SK-MEL-5 (cell line): ENCODE data around the gene SLC5A10. TPM values are rescaled to one million over a fixed set of nuclear protein-coding genes. Genes with fewer than 3 reads are reported as not detected.
A peak's percentile ranks its signal among the peaks of the same experiment; 100 is the strongest.
"Not testable (repeated sequence)": the region's sequence is repeated elsewhere in the genome, so short reads cannot be mapped to it uniquely, and the experiment has no call there.

Experiments
- DNase-seq: peaks from one replicate; pipeline ENCODE4 v3.0.0-alpha.2; 2016; ENCODE audit warnings: low read depth, low spot score
- in situ Hi-C: cut with HindIII; loops from 2 replicates; pipeline ENCODE4 v1.10.0; 2016; ENCODE audit warnings: low sequenced_read_pairs, high pct_unique_total_duplicates, low pct_unique_long_range_greater_than_20kb
- polyA plus RNA-seq, 2 experiments: library from polyadenylated mRNA; depleted of rRNA; stranded (reverse); fragments of >200 nt; gene quantifications; 2 replicates each; pipeline ENCODE4 v1.2.3, GENCODE V29; 2015
- total RNA-seq: library from RNA; depleted of rRNA; stranded (reverse); fragments of >200 nt; shearing (Covaris generic); gene quantifications from 2 replicates; pipeline ENCODE4 v1.2.3, GENCODE V29; 2014; rRNA removed

SLC5A10 gene
- 0.11 TPM in 1 of 2 replicates, not detected in the other for total RNA-seq
- not detected in 2 replicates for polyA plus RNA-seq (2015; cell fraction: cytosol; rRNA removed)
- polyA plus RNA-seq (2015; cell fraction: nucleus; rRNA removed) = 1.6 TPM in 1 of 2 replicates, not detected in the other

- peak; percentile 25 for DNase-seq
- in situ Hi-C loops = no loop called here
Measured at GRCh38 chr17:18951941-18952842, at the start of gene SLC5A10. SLC5A10 (plus strand) TSS chr17:18952165; CDS start chr17:18952206, 41 bp downstream.

- DNase-seq = no peak
- in situ Hi-C loops = no loop called here
Measured at GRCh38 chr17:18904482-18904881, 47.5 kb upstream of the SLC5A10 start.

GRCh38 chr17:18905226-18905625 is 46.7 kb upstream of the SLC5A10 start:
- in situ Hi-C loops = no loop called here

GRCh38 chr17:18910326-18910725 is 41.6 kb upstream of the SLC5A10 start:
- in situ Hi-C loops = no loop called here
- no peak for DNase-seq

More at GRCh38 chr17:18905226-18905625, 46.7 kb upstream of the SLC5A10 start:
- DNase-seq = no peak

GRCh38 chr17:18910881-18911280 is 41.1 kb upstream of the SLC5A10 start:
- no peak for DNase-seq
- in situ Hi-C loops = no loop called here

GRCh38 chr17:18916816-18917500 is 35.0 kb upstream of the SLC5A10 start:
- DNase-seq = peak; percentile 52
- in situ Hi-C loops = no loop called here

GRCh38 chr17:18917506-18918032 is 34.4 kb upstream of the SLC5A10 start:
- DNase-seq = no peak
- in situ Hi-C loops = no loop called here

- in situ Hi-C loops = no loop called here
- DNase-seq = no peak
Measured at GRCh38 chr17:18919963-18920362, 32.0 kb upstream of the SLC5A10 start.

- in situ Hi-C loops = no loop called here
- DNase-seq = no peak
Measured at GRCh38 chr17:18920911-18921441, 31.0 kb upstream of the SLC5A10 start.

- in situ Hi-C loops = no loop called here
- no peak for DNase-seq
Measured at GRCh38 chr17:18921485-18921884, 30.5 kb upstream of the SLC5A10 start.

- DNase-seq = no peak
- in situ Hi-C loops = no loop called here
Measured at GRCh38 chr17:18921912-18922451, 30.0 kb upstream of the SLC5A10 start.

- in situ Hi-C loops, DNase-seq: not testable (repeated sequence)
Measured at GRCh38 chr17:18922596-18922995, 29.4 kb upstream of the SLC5A10 start.

GRCh38 chr17:18925187-18925586 is 26.8 kb upstream of the SLC5A10 start:
- DNase-seq = no peak
- in situ Hi-C loops = no loop called here

- peak; percentile 38 for DNase-seq
- in situ Hi-C loops = no loop called here
Measured at GRCh38 chr17:18928628-18929125, 23.3 kb upstream of the SLC5A10 start.

GRCh38 chr17:18932360-18933055 is 19.5 kb upstream of the SLC5A10 start:
- DNase-seq = no peak
- in situ Hi-C loops = no loop called here

- DNase-seq = no peak
- in situ Hi-C loops = no loop called here
Measured at GRCh38 chr17:18933102-18934058, 18.6 kb upstream of the SLC5A10 start.
